ENCODE data around the gene MICU1.

MICU1 gene

DNA sequence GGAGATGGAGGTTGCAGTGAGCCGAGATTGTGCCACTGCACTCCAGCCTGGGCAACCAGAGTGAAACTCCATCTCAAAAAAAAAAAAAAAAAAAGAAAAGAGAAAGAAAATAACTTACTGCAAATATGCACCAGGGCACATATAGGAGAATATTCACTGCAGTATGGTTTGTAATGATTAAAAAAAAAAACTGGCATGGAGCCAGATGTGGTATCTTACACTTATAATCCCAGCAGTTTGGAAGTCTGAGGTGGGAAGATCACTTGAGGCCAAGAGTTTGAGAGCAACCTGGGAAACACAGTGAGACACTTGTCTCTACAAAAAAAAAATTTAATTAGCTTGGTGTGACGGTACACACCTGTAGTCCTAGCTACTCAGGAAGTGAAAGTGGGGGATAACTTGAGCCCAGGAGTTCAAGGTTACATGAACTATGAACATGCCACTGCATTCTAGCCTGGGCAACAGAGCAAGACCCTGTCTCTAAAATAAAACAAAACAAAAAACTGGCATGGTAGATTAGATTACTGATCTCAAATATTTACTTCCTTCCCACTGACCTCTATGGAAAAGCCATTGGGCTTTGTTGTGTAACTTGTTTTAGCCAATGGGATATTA lies 85.6 kb downstream of the MICU1 start:
- TF ChIP-seq Cebpa-rat (IDR thresholded peaks at IDR 0.05) = no peak

GRCh38 chr10:72539137-72539536 lies 86.7 kb downstream of the MICU1 start:
- Histone ChIP-seq H3K27me3 (no peaks in the 10 kb centered on the region), H3K36me3 (peaks cover 39 to 52% (median 42%) of the 10 kb centered on the region in 11 experiments), H3K4me1 (peaks cover 0 to 30% (median 14%) of the 10 kb centered on the region in 10 experiments; a peak in 13 of 20 replicates), H4K20me1 (no peaks in the 10 kb centered on the region), H3K9me3 (replicated peaks in 1 of 11) (peaks cover 39 to 58% (median 52%) of the 10 kb centered on the region in 11 experiments), H3K27ac (peak overlapping the region in 1 of 11 experiments; percentile 43; a peak in 1 of 22 replicates), H3K4me2 (peak overlapping the region in 2 of 11 experiments; percentile 59 to 75; a peak in 4 of 22 replicates), H3K9ac (no peak overlapping the region), H3K4me3 (no peak overlapping the region)
- no peak for TF ChIP-seq Cebpa-rat (IDR thresholded peaks at IDR 0.05)

More for the DNA sequence above, 85.6 kb downstream of the MICU1 start:
- Histone ChIP-seq H3K27me3 (no peaks in the 10 kb centered on the region), H4K20me1 (no peaks in the 10 kb centered on the region), H3K4me2 (no peak overlapping the region), H3K9ac (no peak overlapping the region), H3K4me3 (no peak overlapping the region), H3K27ac (no peak overlapping the region), H3K36me3 (peaks cover 39 to 57% (median 47%) of the 10 kb centered on the region in 11 experiments), H3K9me3 (replicated peaks in 1 of 11) (peaks cover 39 to 59% (median 52%) of the 10 kb centered on the region in 11 experiments), H3K4me1 (peaks cover 0 to 30% (median 14%) of the 10 kb centered on the region in 10 experiments; a peak in 13 of 20 replicates)

DNA sequence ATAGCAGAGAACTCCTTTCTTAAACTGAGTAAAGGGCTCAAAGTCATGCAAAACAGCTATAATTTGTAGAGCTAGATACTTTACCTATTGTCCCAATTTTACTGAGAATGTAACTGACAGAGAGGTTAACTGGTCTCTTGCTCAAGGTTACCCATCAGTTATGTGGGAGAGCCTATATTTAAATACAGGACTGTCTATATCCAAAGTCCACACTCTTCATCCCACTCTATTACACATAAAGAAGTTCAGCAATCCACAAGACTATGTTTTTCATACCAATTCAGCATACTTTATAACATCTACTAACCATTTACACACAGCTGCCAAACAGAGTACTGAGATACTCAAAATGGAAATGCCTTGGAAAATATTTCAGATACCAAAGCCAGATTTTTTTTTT lies 100.2 kb downstream of the MICU1 start:
- H3K4me2 ChIP-seq = no peak overlapping the region
- peaks cover 0 to 6% (median 0%) of the 10 kb centered on the region in 11 experiments; a peak in 3 of 22 replicates for H3K36me3 ChIP-seq
- no peaks in the 10 kb centered on the region for H3K9me3 ChIP-seq (replicated peaks in 1 of 11)
- no peak for TF ChIP-seq Cebpa-rat (IDR thresholded peaks at IDR 0.05)
- no peak overlapping the region for H3K9ac ChIP-seq
- H3K27ac ChIP-seq = no peak overlapping the region
- H4K20me1 ChIP-seq = no peaks in the 10 kb centered on the region
- peaks cover 0 to 9% (median 3%) of the 10 kb centered on the region in 10 experiments; a peak in 7 of 20 replicates for H3K4me1 ChIP-seq
- H3K4me3 ChIP-seq = no peak overlapping the region
- H3K27me3 ChIP-seq = no peaks in the 10 kb centered on the region

DNA sequence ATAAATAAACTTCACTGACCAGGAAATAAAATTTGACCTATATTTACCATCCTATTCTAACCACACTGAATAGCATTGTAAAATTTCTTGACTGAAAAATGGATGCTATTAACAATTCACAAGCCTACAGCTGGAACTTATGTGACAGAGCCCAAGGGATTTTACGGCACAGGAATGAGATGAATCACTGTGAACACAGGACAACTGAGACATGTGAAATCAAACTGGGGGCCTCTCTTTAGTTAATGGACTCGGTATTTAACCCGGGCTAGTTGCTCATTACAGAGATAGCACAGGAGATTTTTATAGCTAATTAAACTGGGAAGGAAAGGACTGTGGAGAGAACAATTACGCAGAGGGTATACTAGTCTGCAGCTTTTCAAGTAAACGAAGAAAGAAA lies 100.6 kb downstream of the MICU1 start:
- Histone ChIP-seq H3K4me2 (no peak overlapping the region), H4K20me1 (no peaks in the 10 kb centered on the region), H3K27ac (no peak overlapping the region), H3K36me3 (peaks cover 0 to 6% (median 0%) of the 10 kb centered on the region in 11 experiments; a peak in 3 of 22 replicates), H3K4me1 (peaks cover 0 to 9% (median 3%) of the 10 kb centered on the region in 10 experiments; a peak in 7 of 20 replicates), H3K4me3 (no peak overlapping the region), H3K27me3 (no peaks in the 10 kb centered on the region), H3K9me3 (replicated peaks in 1 of 11) (no peaks in the 10 kb centered on the region), H3K9ac (no peak overlapping the region)
- TF ChIP-seq Cebpa-rat (IDR thresholded peaks at IDR 0.05) = no peak

GRCh38 chr10:72524489-72524888 lies 101.4 kb downstream of the MICU1 start:
- no peak for TF ChIP-seq Cebpa-rat (IDR thresholded peaks at IDR 0.05)
- H3K4me1 ChIP-seq = peaks cover 0 to 9% (median 3%) of the 10 kb centered on the region in 10 experiments; a peak in 7 of 20 replicates
- no peak overlapping the region for H3K4me3 ChIP-seq
- no peak overlapping the region for H3K27ac ChIP-seq
- no peaks in the 10 kb centered on the region for H4K20me1 ChIP-seq
- H3K27me3 ChIP-seq = no peaks in the 10 kb centered on the region
- no peak overlapping the region for H3K4me2 ChIP-seq
- H3K9me3 ChIP-seq (replicated peaks in 1 of 11) = no peaks in the 10 kb centered on the region
- H3K36me3 ChIP-seq = peaks cover 0 to 6% (median 0%) of the 10 kb centered on the region in 11 experiments; a peak in 3 of 22 replicates
- H3K9ac ChIP-seq = no peak overlapping the region

DNA sequence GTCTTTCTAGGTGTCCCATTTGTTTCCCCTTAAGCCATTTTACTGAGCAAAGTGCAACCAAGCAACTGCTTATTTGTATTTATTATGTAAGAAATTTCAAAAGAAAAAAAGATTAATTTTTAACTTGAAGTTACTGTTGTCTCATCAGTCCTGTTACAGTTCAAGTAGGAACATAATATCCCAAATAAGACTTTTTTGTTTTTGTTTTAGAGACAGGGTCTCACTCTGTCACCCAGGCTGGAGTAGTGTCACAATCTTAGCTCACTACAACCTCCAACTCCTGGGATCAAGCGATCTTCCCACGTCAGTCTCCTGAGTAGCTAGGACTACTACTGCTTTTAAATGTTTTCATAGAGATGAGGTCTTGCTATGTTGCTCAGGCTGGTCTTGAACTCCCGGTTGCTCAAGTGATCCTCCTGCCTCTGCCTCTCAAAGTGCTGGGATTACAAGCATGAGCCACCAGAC lies 101.9 kb downstream of the MICU1 start:
- H3K27me3 ChIP-seq = no peaks in the 10 kb centered on the region
- no peaks in the 10 kb centered on the region for H3K9me3 ChIP-seq (replicated peaks in 1 of 11)
- H3K36me3 ChIP-seq = peaks cover 0 to 9% (median 0%) of the 10 kb centered on the region in 11 experiments; a peak in 5 of 22 replicates
- H3K4me3 ChIP-seq = no peak overlapping the region
- no peaks in the 10 kb centered on the region for H4K20me1 ChIP-seq
- TF ChIP-seq Cebpa-rat (IDR thresholded peaks at IDR 0.05) = no peak
- H3K4me1 ChIP-seq = peaks cover 0 to 9% (median 3%) of the 10 kb centered on the region in 10 experiments; a peak in 7 of 20 replicates
- no peak overlapping the region for H3K9ac ChIP-seq
- H3K4me2 ChIP-seq = no peak overlapping the region
- no peak overlapping the region for H3K27ac ChIP-seq

- no peak overlapping the region for H3K4me2 ChIP-seq
- TF ChIP-seq Cebpa-rat (IDR thresholded peaks at IDR 0.05) = no peak
Measured at GRCh38 chr10:72523062-72523461, 102.8 kb downstream of the MICU1 start.

GRCh38 chr10:72517244-72517643 lies 108.6 kb downstream of the MICU1 start:
- H3K4me2 ChIP-seq = no peak overlapping the region
- no peak for TF ChIP-seq Cebpa-rat (IDR thresholded peaks at IDR 0.05)
- peaks cover 11 to 31% (median 19%) of the 10 kb centered on the region in 11 experiments; a peak in 18 of 22 replicates for H3K9me3 ChIP-seq (replicated peaks in 1 of 11)
- no peak overlapping the region for H3K4me3 ChIP-seq
- no peak overlapping the region for H3K9ac ChIP-seq
- H3K27ac ChIP-seq = no peak overlapping the region
- H3K36me3 ChIP-seq = peaks cover 0 to 36% (median 6%) of the 10 kb centered on the region in 11 experiments; a peak in 9 of 22 replicates
- peaks cover 0 to under 1% (median 0%) of the 10 kb centered on the region in 10 experiments; a peak in 1 of 20 replicates for H3K4me1 ChIP-seq
- H4K20me1 ChIP-seq = no peaks in the 10 kb centered on the region
- no peaks in the 10 kb centered on the region for H3K27me3 ChIP-seq

More at GRCh38 chr10:72523062-72523461, 102.8 kb downstream of the MICU1 start:
- no peak overlapping the region for H3K9ac ChIP-seq
- peaks cover 0 to 14% (median 4%) of the 10 kb centered on the region in 11 experiments; a peak in 6 of 22 replicates for H3K36me3 ChIP-seq
- H3K27ac ChIP-seq = no peak overlapping the region
- no peaks in the 10 kb centered on the region for H4K20me1 ChIP-seq
- no peaks in the 10 kb centered on the region for H3K9me3 ChIP-seq (replicated peaks in 1 of 11)
- peaks cover 0 to 3% (median 0%) of the 10 kb centered on the region in 10 experiments; a peak in 3 of 20 replicates for H3K4me1 ChIP-seq
- no peak overlapping the region for H3K4me3 ChIP-seq
- no peaks in the 10 kb centered on the region for H3K27me3 ChIP-seq

GRCh38 chr10:72515455-72515854 lies 110.4 kb downstream of the MICU1 start:
- H3K4me2 ChIP-seq = no peak overlapping the region
- no peak for TF ChIP-seq Cebpa-rat (IDR thresholded peaks at IDR 0.05)
- peaks cover 0 to 36% (median 6%) of the 10 kb centered on the region in 11 experiments; a peak in 9 of 22 replicates for H3K36me3 ChIP-seq

More at GRCh38 chr10:72515455-72515854, 110.4 kb downstream of the MICU1 start:
- H3K4me1 ChIP-seq = peaks cover 0 to 10% (median 0%) of the 10 kb centered on the region in 10 experiments; a peak in 4 of 20 replicates
- H4K20me1 ChIP-seq = no peaks in the 10 kb centered on the region
- H3K4me3 ChIP-seq = no peak overlapping the region
- no peak overlapping the region for H3K9ac ChIP-seq
- no peak overlapping the region for H3K27ac ChIP-seq
- H3K27me3 ChIP-seq = no peaks in the 10 kb centered on the region
- H3K9me3 ChIP-seq (replicated peaks in 1 of 11) = peaks cover 11 to 34% (median 19%) of the 10 kb centered on the region in 11 experiments; a peak in 18 of 22 replicates
